ENCODE data around the gene GSX2. TPM values are rescaled to one million over a fixed set of nuclear protein-coding genes. Genes with fewer than 3 reads are reported as not detected.
"Not testable (repeated sequence)": the region's sequence is repeated elsewhere in the genome, so short reads cannot be mapped to it uniquely, and the experiment has no call there.

GSX2 gene
- polyA plus RNA-seq, 1 donor (not counting 4 experiments of a cell fraction or from before 2014, with no cell fraction given) = not detected

GRCh38 chr4:54110019-54110416 is 10.1 kb downstream of the GSX2 start:
- no peak for DNase-seq (ENCODE audit: low read depth, low spot score)
- dilution Hi-C loops (cut with MboI; ENCODE audit: extremely low pct_ligation_motif_present, low sequenced_read_pairs) = no loop called here
- Histone ChIP-seq H3K9me3 (ENCODE audit: control insufficient read depth, low read depth, low read length) (no peaks in the 10 kb centered on the region), H3K9me1 (ENCODE audit: control insufficient read depth, extremely low read depth, insufficient read depth, low read length) (no peaks in the 10 kb centered on the region), H3K9ac (ENCODE audit: control insufficient read depth, extremely low read depth, insufficient read depth, low read length) (no peak overlapping the region), H3K27me3 (ENCODE audit: control insufficient read depth, extremely low read depth, insufficient read depth, low read length) (peaks cover 51% of the 10 kb centered on the region), H2AFZ (ENCODE audit: control insufficient read depth, low read length) (no peak overlapping the region), H3K4me3 (ENCODE audit: control insufficient read depth in 2 of 3, extremely low read depth in 1 of 3, insufficient read depth in 2 of 3, low read depth in 1 of 3, low read length in 3 of 3) (peak overlapping the region in 1 of 3 experiments; percentile 27), H3K27ac (ENCODE audit: control insufficient read depth, insufficient read depth, low read length) (no peak overlapping the region), H3K79me2 (ENCODE audit: control insufficient read depth, insufficient read depth, low read length) (no peaks in the 10 kb centered on the region), H3K36me3 (ENCODE audit: control insufficient read depth in 2 of 2, extremely low read depth in 1 of 2, insufficient read depth in 2 of 2, low read length in 2 of 2) (no peaks in the 10 kb centered on the region), H4K20me1 (ENCODE audit: control insufficient read depth, extremely low read depth, insufficient read depth, low read length) (no peaks in the 10 kb centered on the region), H3K4me2 (ENCODE audit: control insufficient read depth, extremely low read depth, insufficient read depth, low read depth, low read length) (peak overlapping the region; percentile 56), H3K4me1 (ENCODE audit: control insufficient read depth, extremely low read depth, insufficient read depth, low read length) (peaks cover 6% of the 10 kb centered on the region)
- no peak for FAIRE-seq
- TF ChIP-seq CTCF (optimal IDR thresholded peaks at IDR 0.05 in 1 of 3, IDR thresholded peaks at IDR 0.05 in 1 of 3, conservative IDR thresholded peaks at IDR 0.05 in 1 of 3; ENCODE audit: extremely low read depth in 1 of 3, insufficient read depth in 2 of 3, low read length in 3 of 3) (no peak), EZH2 (IDR thresholded peaks at IDR 0.05; ENCODE audit: low read length) (no peak)

- H3K4me3 ChIP-seq (ENCODE audit: control insufficient read depth in 2 of 3, extremely low read depth in 1 of 3, insufficient read depth in 2 of 3, low read depth in 1 of 3, low read length in 3 of 3); H3K79me2 ChIP-seq (ENCODE audit: control insufficient read depth, insufficient read depth, low read length); dilution Hi-C loops (cut with MboI; ENCODE audit: extremely low pct_ligation_motif_present, low sequenced_read_pairs); H3K36me3 ChIP-seq (ENCODE audit: control insufficient read depth in 2 of 2, extremely low read depth in 1 of 2, insufficient read depth in 2 of 2, low read length in 2 of 2); H3K9me3 ChIP-seq (ENCODE audit: control insufficient read depth, low read depth, low read length); H3K9me1 ChIP-seq (ENCODE audit: control insufficient read depth, extremely low read depth, insufficient read depth, low read length); H3K27ac ChIP-seq (ENCODE audit: control insufficient read depth, insufficient read depth, low read length); H3K9ac ChIP-seq (ENCODE audit: control insufficient read depth, extremely low read depth, insufficient read depth, low read length); H3K4me1 ChIP-seq (ENCODE audit: control insufficient read depth, extremely low read depth, insufficient read depth, low read length); H3K4me2 ChIP-seq (ENCODE audit: control insufficient read depth, extremely low read depth, insufficient read depth, low read depth, low read length); H4K20me1 ChIP-seq (ENCODE audit: control insufficient read depth, extremely low read depth, insufficient read depth, low read length); FAIRE-seq; H2AFZ ChIP-seq (ENCODE audit: control insufficient read depth, low read length): not testable (repeated sequence)
- peaks cover 26% of the 10 kb centered on the region for H3K27me3 ChIP-seq (ENCODE audit: control insufficient read depth, extremely low read depth, insufficient read depth, low read length)
- peak; percentile 45 for DNase-seq (ENCODE audit: low read depth, low spot score)
Observed at GRCh38 chr4:54113206-54113605, 13.2 kb downstream of the GSX2 start.

GRCh38 chr4:54116246-54116645 is 16.3 kb downstream of the GSX2 start:
- DNase-seq (ENCODE audit: low read depth, low spot score); H3K4me3 ChIP-seq (ENCODE audit: control insufficient read depth in 2 of 3, extremely low read depth in 1 of 3, insufficient read depth in 2 of 3, low read depth in 1 of 3, low read length in 3 of 3); H3K79me2 ChIP-seq (ENCODE audit: control insufficient read depth, insufficient read depth, low read length); H3K36me3 ChIP-seq (ENCODE audit: control insufficient read depth in 2 of 2, extremely low read depth in 1 of 2, insufficient read depth in 2 of 2, low read length in 2 of 2); H4K20me1 ChIP-seq (ENCODE audit: control insufficient read depth, extremely low read depth, insufficient read depth, low read length); FAIRE-seq; H3K4me2 ChIP-seq (ENCODE audit: control insufficient read depth, extremely low read depth, insufficient read depth, low read depth, low read length); H3K9me1 ChIP-seq (ENCODE audit: control insufficient read depth, extremely low read depth, insufficient read depth, low read length); H3K27me3 ChIP-seq (ENCODE audit: control insufficient read depth, extremely low read depth, insufficient read depth, low read length); dilution Hi-C loops (cut with MboI; ENCODE audit: extremely low pct_ligation_motif_present, low sequenced_read_pairs); H2AFZ ChIP-seq (ENCODE audit: control insufficient read depth, low read length); H3K4me1 ChIP-seq (ENCODE audit: control insufficient read depth, extremely low read depth, insufficient read depth, low read length); H3K27ac ChIP-seq (ENCODE audit: control insufficient read depth, insufficient read depth, low read length); H3K9ac ChIP-seq (ENCODE audit: control insufficient read depth, extremely low read depth, insufficient read depth, low read length); H3K9me3 ChIP-seq (ENCODE audit: control insufficient read depth, low read depth, low read length): not testable (repeated sequence)
